ENCODE results near the gene B3GALT5. TPM values are rescaled to one million over a fixed set of nuclear protein-coding genes. Genes with fewer than 3 reads are reported as not detected.

B3GALT5 gene
- total RNA-seq, 2 donors from 2014 or later: 0.14 TPM; not detected in 1

DNA sequence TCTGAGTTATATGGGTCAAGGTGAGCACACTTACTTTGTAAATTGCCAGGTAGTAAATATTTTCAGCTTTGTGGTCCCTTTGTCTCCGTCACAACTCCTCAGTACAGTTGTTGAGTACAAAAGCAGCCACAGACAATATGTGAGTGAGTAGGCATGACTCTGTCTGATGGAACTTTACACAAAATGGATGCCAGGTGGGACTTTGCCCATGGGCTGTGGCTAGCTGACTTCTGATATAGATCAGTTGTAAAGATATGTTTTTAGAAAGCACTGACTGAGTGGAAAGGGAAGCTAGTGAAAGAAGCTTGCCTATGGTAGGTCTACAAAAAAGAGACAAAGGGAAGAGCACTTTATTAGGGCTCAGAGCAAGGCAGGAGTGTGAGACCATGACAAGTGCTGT is 109.1 kb downstream of the B3GALT5 start:
- Histone ChIP-seq H3K9me3 (no peaks in the 10 kb centered on the region), H3K4me3 (no peak overlapping the region), H3K27me3 (replicated peaks; ENCODE audit: insufficient read depth) (no peaks in the 10 kb centered on the region), H3K27ac (no peak overlapping the region), H3K4me1 (ENCODE audit: control insufficient read depth in 1 of 2, low read depth in 2 of 2) (no peaks in the 10 kb centered on the region), H3K36me3 (no peaks in the 10 kb centered on the region)
- no peak for ATAC-seq (ENCODE audit: insufficient number of reproducible peaks, low FRiP score, low read depth)
- no peak for DNase-seq (ENCODE audit: low spot score)
- TF ChIP-seq, protein P1, sequence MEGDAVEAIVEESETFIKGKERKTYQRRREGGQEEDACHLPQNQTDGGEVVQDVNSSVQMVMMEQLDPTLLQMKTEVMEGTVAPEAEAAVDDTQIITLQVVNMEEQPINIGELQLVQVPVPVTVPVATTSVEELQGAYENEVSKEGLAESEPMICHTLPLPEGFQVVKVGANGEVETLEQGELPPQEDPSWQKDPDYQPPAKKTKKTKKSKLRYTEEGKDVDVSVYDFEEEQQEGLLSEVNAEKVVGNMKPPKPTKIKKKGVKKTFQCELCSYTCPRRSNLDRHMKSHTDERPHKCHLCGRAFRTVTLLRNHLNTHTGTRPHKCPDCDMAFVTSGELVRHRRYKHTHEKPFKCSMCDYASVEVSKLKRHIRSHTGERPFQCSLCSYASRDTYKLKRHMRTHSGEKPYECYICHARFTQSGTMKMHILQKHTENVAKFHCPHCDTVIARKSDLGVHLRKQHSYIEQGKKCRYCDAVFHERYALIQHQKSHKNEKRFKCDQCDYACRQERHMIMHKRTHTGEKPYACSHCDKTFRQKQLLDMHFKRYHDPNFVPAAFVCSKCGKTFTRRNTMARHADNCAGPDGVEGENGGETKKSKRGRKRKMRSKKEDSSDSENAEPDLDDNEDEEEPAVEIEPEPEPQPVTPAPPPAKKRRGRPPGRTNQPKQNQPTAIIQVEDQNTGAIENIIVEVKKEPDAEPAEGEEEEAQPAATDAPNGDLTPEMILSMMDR (IDR thresholded peaks at IDR 0.05): no peak

Other genes with a start within 250 kb of the B3GALT5 start
- gene LCA5L, start 167.2 kb upstream of the B3GALT5 start, total RNA-seq: 1 to 10 TPM; 1.2 to 3.2 TPM
- gene SH3BGR, start 161.0 kb upstream of the B3GALT5 start, total RNA-seq: 10 to 100 TPM; 14.6 to 24.9 TPM
- gene IGSF5, start 132.2 kb downstream of the B3GALT5 start, total RNA-seq: not detected

All from thoracic aorta (tissue), 2 donors.